GM19351 (cell line): ENCODE measurements around the gene ADAMTSL2.

Experiments
- ATAC-seq: cut with Tn5 transposase; IDR thresholded peaks from one replicate; pipeline ENCODE4 v1.9.1; 2021; ENCODE audit warnings: mild to moderate bottlenecking, moderate library complexity; ENCODE audit not compliant: unreplicated experiment

The ADAMTSL2 gene

GRCh38 chr9:133603135-133603927, 68.8 kb downstream of the ADAMTSL2 start:
- no peak for ATAC-seq

GRCh38 chr9:133604214-133604613, 69.7 kb downstream of the ADAMTSL2 start:
- no peak for ATAC-seq

- ATAC-seq: no peak
These were observed 70.4 kb downstream of the ADAMTSL2 start for GRCh38 chr9:133604856-133605255.

- ATAC-seq: no peak
These were observed 70.9 kb downstream of the ADAMTSL2 start for GRCh38 chr9:133605446-133605845.

- ATAC-seq: no peak
These were observed 71.6 kb downstream of the ADAMTSL2 start for GRCh38 chr9:133605856-133606707.

- ATAC-seq: no peak
These were observed 72.2 kb downstream of the ADAMTSL2 start for GRCh38 chr9:133606708-133607025.

GRCh38 chr9:133607381-133607780, 72.9 kb downstream of the ADAMTSL2 start:
- ATAC-seq: no peak

- no peak for ATAC-seq
These were observed 73.5 kb downstream of the ADAMTSL2 start for GRCh38 chr9:133607976-133608375.

- no peak for ATAC-seq
These were observed 73.9 kb downstream of the ADAMTSL2 start for GRCh38 chr9:133608382-133608781.

GRCh38 chr9:133608889-133609288, 74.4 kb downstream of the ADAMTSL2 start:
- no peak for ATAC-seq

GRCh38 chr9:133609311-133610098, 75.0 kb downstream of the ADAMTSL2 start, which contains the start of gene FAM163B:
FAM163B (minus strand) TSS chr9:133609389; CDS start chr9:133580223, 29,166 bp downstream.
- no peak for ATAC-seq

GRCh38 chr9:133610845-133611244, 76.3 kb downstream of the ADAMTSL2 start:
- ATAC-seq: no peak

- ATAC-seq: no peak
These were observed 77.5 kb downstream of the ADAMTSL2 start for GRCh38 chr9:133612051-133612450.

- no peak for ATAC-seq
These were observed 78.3 kb downstream of the ADAMTSL2 start for GRCh38 chr9:133612816-133613215.

GRCh38 chr9:133613432-133613831, 78.9 kb downstream of the ADAMTSL2 start:
- no peak for ATAC-seq

- ATAC-seq: no peak
These were observed 79.6 kb downstream of the ADAMTSL2 start for GRCh38 chr9:133614056-133614455.

- no peak for ATAC-seq
These were observed 80.2 kb downstream of the ADAMTSL2 start for GRCh38 chr9:133614678-133615077.

- ATAC-seq: no peak
These were observed 80.7 kb downstream of the ADAMTSL2 start for GRCh38 chr9:133615186-133615585.

GRCh38 chr9:133615606-133616188, 81.2 kb downstream of the ADAMTSL2 start:
- ATAC-seq: no peak

GRCh38 chr9:133616643-133617405, 82.3 kb downstream of the ADAMTSL2 start:
- no peak for ATAC-seq
